AG09309 (cell line): Measurements from ENCODE around the gene PCSK1.
"Not testable (repeated sequence)": the region's sequence is repeated elsewhere in the genome, so short reads cannot be mapped to it uniquely, and the experiment has no call there.

Experiments
- DNase-seq: peaks from one replicate; pipeline ENCODE4 v3.0.0-alpha.2; 2010; ENCODE audit warnings: low read depth
- H3K4me3 ChIP-seq: 2 replicates; pipeline ENCODE4 v1.5.1; 2011; ENCODE audit warnings: mild to moderate bottlenecking, low read depth, low read length, moderate library complexity; ENCODE audit not compliant: control insufficient read depth
- CTCF ChIP-seq: IDR thresholded peaks from 2 replicates; pipeline ENCODE4 v1.5.1; 2011; ENCODE audit warnings: mild to moderate bottlenecking, low read depth, low read length, inconsistent platforms; ENCODE audit not compliant: insufficient read depth, control insufficient read depth; ENCODE audit errors: missing control alignments

The PCSK1 gene

DNA sequence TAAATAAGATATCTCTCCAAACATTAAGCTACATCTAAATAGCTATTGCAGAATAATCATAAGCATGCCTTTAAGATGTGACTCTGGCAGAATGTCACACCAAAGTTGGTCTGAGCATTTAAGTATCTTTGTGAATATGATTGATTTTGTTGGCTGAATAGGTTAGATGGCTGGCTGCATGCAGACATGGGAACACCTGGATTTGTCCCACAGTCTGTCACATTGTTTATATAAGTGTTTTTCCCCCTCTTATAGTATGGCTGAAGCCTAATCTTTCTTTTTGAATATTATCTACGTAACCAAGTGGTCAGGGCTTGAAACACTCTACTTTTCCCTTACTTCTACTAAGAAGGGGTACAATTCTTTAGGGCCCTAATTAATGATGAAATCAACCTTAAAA is 36.2 kb downstream of the PCSK1 start:
- no peak overlapping the region for H3K4me3 ChIP-seq
- DNase-seq = no peak
- TF ChIP-seq CTCF = no peak

DNA sequence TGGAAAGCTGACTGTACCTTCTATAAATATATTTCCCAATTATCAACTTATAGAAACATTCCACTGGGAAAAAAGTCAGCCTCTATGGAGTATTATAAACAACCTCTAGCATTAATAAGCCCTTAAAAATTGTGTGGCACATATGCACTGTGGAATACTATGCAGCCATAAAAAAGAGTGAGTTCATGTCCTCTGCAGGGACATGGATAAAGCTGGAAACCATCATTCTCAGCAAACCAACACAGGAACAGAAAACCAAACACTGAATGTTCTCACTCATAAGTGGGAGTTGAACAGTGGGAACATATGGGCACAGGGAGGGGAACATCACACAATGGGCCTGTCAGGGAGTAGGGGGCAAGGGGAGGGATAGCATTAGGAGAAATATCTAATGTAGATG is 37.8 kb downstream of the PCSK1 start:
- not testable (repeated sequence) for H3K4me3 ChIP-seq, DNase-seq

DNA sequence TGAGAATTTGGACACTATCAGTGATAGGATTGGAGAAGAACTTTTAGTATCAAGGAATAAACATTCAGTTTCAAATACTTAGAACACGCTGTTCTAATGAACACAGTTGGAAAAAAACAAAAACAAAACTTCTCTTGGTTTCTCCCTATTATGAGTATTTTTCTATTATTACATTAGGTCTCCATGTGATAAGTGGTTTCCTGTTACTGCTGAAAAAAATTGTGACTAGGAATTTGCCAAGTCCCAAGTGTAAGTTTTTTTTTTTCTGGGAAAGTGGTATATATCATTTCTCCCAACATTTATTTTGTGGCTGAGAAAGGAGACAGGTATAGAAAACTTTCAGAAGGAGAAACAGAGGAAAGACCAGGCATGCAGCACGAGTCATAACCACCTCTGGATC is 41.1 kb downstream of the PCSK1 start:
- no peak for DNase-seq
- no peak for TF ChIP-seq CTCF

DNA sequence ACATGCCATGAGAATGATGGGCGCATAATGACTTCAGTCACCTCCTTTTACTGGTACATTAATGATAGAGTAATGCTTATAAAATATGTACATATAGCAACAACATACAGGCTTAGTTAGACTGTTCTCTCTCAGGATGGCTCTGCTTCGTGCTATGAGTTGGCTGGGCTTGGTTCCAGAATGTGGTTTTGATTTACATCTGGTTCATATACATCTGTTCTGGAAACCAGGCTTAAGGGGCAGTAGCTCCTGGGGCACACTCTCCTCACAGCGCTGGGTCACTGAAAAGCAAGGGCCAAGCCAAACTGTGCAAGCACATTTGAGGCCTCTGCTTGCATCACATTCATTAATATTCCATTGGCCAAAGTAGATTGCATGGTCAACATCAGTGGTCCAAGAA is 44.9 kb downstream of the PCSK1 start:
- H3K4me3 ChIP-seq = no peak overlapping the region
- TF ChIP-seq CTCF = no peak
- no peak for DNase-seq

More for the DNA sequence above, 41.1 kb downstream of the PCSK1 start:
- H3K4me3 ChIP-seq = no peak overlapping the region

DNA sequence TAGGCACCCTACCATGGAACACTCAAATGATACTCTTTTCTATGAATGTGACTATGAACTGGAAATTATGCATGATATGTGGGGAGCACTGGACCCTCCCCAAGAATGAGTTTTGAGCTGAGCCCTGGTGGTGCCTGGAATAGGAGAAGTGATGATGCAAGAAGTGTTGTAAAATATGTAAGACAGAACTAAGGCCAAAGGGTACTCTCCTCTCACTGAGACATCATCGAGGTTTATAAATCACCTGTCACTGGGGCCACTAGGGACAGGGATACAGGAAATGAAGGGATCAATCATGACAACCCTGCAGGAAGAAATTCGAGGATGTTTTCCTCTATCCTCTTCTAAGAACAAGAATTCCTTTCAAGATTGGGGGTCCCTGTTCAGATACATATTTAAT is 45.4 kb downstream of the PCSK1 start:
- DNase-seq = no peak
- no peak for TF ChIP-seq CTCF
- H3K4me3 ChIP-seq = no peak overlapping the region

- no peak for DNase-seq
- no peak for TF ChIP-seq CTCF
- H3K4me3 ChIP-seq = no peak overlapping the region
These were observed 47.5 kb downstream of the PCSK1 start for GRCh38 chr5:96385538-96385937.

DNA sequence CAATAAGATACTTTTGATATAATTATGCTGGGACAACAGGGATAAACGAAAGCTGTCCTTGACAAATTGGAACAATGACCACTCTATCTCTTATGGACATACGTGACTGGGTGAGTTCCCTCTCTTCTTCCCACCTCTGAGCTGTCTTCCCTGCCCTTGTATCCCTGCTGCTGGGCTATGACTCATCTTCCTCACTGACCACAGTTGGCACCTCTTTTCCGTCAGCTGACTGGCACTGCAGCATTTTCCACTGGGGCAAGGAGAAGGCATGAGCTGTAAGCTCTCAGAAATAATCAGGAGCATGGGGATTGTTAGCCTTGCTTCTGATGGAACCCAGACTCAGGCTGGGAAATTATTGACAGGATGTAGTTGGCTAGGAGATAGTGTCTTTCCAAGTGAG is 48.7 kb downstream of the PCSK1 start:
- peak; percentile 62 for DNase-seq
- TF ChIP-seq CTCF = no peak
- H3K4me3 ChIP-seq = no peak overlapping the region
